Activated T-helper 2 cell treated with anti-CD3 and anti-CD28 coated beads, Interferon-gamma antibody, Interleukin-2, Interleukin-4, amounts not matched to agents 10 μg/mL and 5 μg/mL and 100 μg/mL, durations not matched to agents 14 hours and 24 hours and 36 hours (primary cell): ENCODE data around the gene SLC25A26. TPM values are rescaled to one million over a fixed set of nuclear protein-coding genes. Genes with fewer than 3 reads are reported as not detected.
A peak's percentile ranks its signal among the peaks of the same experiment; 100 is the strongest.
"Not testable (repeated sequence)": the region's sequence is repeated elsewhere in the genome, so short reads cannot be mapped to it uniquely, and the experiment has no call there.

ENCODE experiments used
- DNase-seq: peaks from one replicate; pipeline ENCODE4 v3.0.0; 2021; ENCODE audit warnings: low spot score
- H3K27ac Mint-ChIP-seq: one replicate; pipeline ENCODE4 v1.8.0; 2021; ENCODE audit warnings: mixed read lengths
- H3K27me3 Mint-ChIP-seq: one replicate; pipeline ENCODE4 v1.8.0; 2021; ENCODE audit warnings: low read depth, mixed read lengths
- H3K36me3 Mint-ChIP-seq: one replicate; pipeline ENCODE4 v1.8.0; 2021; ENCODE audit warnings: low read depth, mixed read lengths
- H3K4me1 Mint-ChIP-seq: one replicate; pipeline ENCODE4 v1.8.0; 2021; ENCODE audit warnings: low read depth, mixed read lengths
- H3K4me3 Mint-ChIP-seq: one replicate; pipeline ENCODE4 v1.8.0; 2021; ENCODE audit warnings: low read depth, mild to moderate bottlenecking, moderate library complexity, mixed read lengths
- H3K9me3 Mint-ChIP-seq: one replicate; pipeline ENCODE4 v1.8.0; 2021; ENCODE audit warnings: mixed read lengths
- intact Hi-C: fragments of 100-400 bp; cut with micrococcal nuclease; formaldehyde crosslinking; loops from one replicate; pipeline ENCODE4 v1.15.1; 2023
- total RNA-seq: library from RNA; stranded (reverse); gene quantifications from 2 replicates; pipeline ENCODE4 v1.2.3, GENCODE V29; 2022

Gene SLC25A26
- total RNA-seq, 1 donor from 2014 or later: 15.5 TPM

DNA sequence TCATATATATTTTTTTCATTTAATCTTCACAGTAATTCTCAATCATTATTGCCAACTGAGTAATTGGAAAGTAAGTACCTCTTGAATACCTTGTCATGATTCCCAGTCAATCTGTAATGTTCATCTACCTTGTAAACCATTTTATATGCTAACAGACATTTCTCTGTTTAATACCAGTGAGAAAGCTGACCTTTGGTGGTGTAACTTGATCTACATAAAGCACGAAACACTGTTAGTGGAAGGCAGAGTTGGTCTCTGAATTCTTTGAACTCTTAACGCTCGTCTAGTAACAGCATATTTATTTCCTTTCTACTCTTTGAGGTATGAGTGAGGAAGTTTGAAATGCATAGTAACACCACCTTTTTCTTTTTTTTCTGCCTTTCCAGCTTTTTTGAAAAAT, 59.5 kb downstream of the SLC25A26 start:
- H3K9me3 Mint-ChIP-seq: no peaks in the 10 kb centered on the region
- H3K4me1 Mint-ChIP-seq: peaks cover 12% of the 10 kb centered on the region
- H3K27ac Mint-ChIP-seq: no peak overlapping the region
- intact Hi-C loops: no loop called here
- no peak overlapping the region for H3K4me3 Mint-ChIP-seq
- H3K27me3 Mint-ChIP-seq: no peaks in the 10 kb centered on the region
- DNase-seq: no peak
- H3K36me3 Mint-ChIP-seq: no peaks in the 10 kb centered on the region

GRCh38 chr3:66291922-66292321, 71.1 kb downstream of the SLC25A26 start:
- H3K9me3 Mint-ChIP-seq: peaks cover 11% of the 10 kb centered on the region
- intact Hi-C loops, DNase-seq, H3K4me1 Mint-ChIP-seq, H3K27ac Mint-ChIP-seq, H3K4me3 Mint-ChIP-seq, H3K27me3 Mint-ChIP-seq, H3K36me3 Mint-ChIP-seq: not testable (repeated sequence)

GRCh38 chr3:66297260-66297873, 76.6 kb downstream of the SLC25A26 start:
- intact Hi-C loops: no loop called here
- Mint-ChIP-seq H3K4me3 (no peak overlapping the region), H3K9me3 (no peaks in the 10 kb centered on the region), H3K27me3 (no peaks in the 10 kb centered on the region), H3K27ac (no peak overlapping the region), H3K4me1 (peaks cover 29% of the 10 kb centered on the region), H3K36me3 (peaks cover 11% of the 10 kb centered on the region)
- no peak for DNase-seq

GRCh38 chr3:66297900-66298299, 77.1 kb downstream of the SLC25A26 start:
- no peak for DNase-seq
- H3K4me1 Mint-ChIP-seq: peaks cover 32% of the 10 kb centered on the region
- H3K27me3 Mint-ChIP-seq: no peaks in the 10 kb centered on the region
- H3K4me3 Mint-ChIP-seq: no peak overlapping the region
- no peak overlapping the region for H3K27ac Mint-ChIP-seq
- intact Hi-C loops: no loop called here
- no peaks in the 10 kb centered on the region for H3K9me3 Mint-ChIP-seq
- peaks cover 14% of the 10 kb centered on the region for H3K36me3 Mint-ChIP-seq

- Mint-ChIP-seq H3K4me1 (peaks cover 38% of the 10 kb centered on the region), H3K9me3 (no peaks in the 10 kb centered on the region), H3K36me3 (peaks cover 14% of the 10 kb centered on the region), H3K27me3 (no peaks in the 10 kb centered on the region), H3K27ac (no peak overlapping the region), H3K4me3 (no peak overlapping the region)
- intact Hi-C loops: no loop called here
- DNase-seq: no peak
Observed at GRCh38 chr3:66298591-66298990, 77.8 kb downstream of the SLC25A26 start.

GRCh38 chr3:66299085-66299484, 78.3 kb downstream of the SLC25A26 start:
- Mint-ChIP-seq H3K36me3 (peaks cover 14% of the 10 kb centered on the region), H3K4me1 (peaks cover 43% of the 10 kb centered on the region)
- DNase-seq, intact Hi-C loops, H3K27ac Mint-ChIP-seq, H3K4me3 Mint-ChIP-seq, H3K27me3 Mint-ChIP-seq, H3K9me3 Mint-ChIP-seq: not testable (repeated sequence)

- no peaks in the 10 kb centered on the region for H3K27me3 Mint-ChIP-seq
- H3K27ac Mint-ChIP-seq: no peak overlapping the region
- no peaks in the 10 kb centered on the region for H3K9me3 Mint-ChIP-seq
- peaks cover 16% of the 10 kb centered on the region for H3K36me3 Mint-ChIP-seq
- H3K4me3 Mint-ChIP-seq: no peak overlapping the region
- no peak for DNase-seq
- intact Hi-C loops: no loop called here
- peaks cover 49% of the 10 kb centered on the region for H3K4me1 Mint-ChIP-seq
Observed at GRCh38 chr3:66299891-66300290, 79.1 kb downstream of the SLC25A26 start.

DNA sequence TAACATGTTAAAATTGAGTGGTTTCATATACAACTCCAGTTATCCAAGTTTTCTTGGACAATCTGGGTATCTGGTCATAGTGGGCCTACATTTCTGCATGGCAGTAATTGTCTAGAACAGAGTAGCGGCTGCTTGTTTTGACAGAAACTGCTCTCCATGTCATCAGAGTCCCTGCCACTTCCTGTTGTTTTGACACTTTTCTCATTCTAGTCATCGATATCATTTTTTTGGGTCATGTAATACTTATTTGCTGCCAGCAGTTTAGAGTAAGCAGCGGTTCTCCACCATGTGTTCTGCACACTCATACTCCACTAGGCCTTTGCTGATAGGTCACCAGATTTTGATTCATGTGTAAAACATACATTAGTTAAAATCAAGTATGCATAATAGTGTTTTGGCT, 81.5 kb downstream of the SLC25A26 start:
- DNase-seq: no peak
- Mint-ChIP-seq H3K27ac (peak overlapping the region; percentile 94), H3K27me3 (no peaks in the 10 kb centered on the region), H3K4me3 (peak overlapping the region; percentile 37), H3K4me1 (peaks cover 55% of the 10 kb centered on the region), H3K9me3 (no peaks in the 10 kb centered on the region), H3K36me3 (peaks cover 22% of the 10 kb centered on the region)
- intact Hi-C loops: loop anchor here (1.0 to 2.0 kb wide), 2 partner anchors 53 to 167 kb away; no protein-coding TSS in a partner anchor

DNA sequence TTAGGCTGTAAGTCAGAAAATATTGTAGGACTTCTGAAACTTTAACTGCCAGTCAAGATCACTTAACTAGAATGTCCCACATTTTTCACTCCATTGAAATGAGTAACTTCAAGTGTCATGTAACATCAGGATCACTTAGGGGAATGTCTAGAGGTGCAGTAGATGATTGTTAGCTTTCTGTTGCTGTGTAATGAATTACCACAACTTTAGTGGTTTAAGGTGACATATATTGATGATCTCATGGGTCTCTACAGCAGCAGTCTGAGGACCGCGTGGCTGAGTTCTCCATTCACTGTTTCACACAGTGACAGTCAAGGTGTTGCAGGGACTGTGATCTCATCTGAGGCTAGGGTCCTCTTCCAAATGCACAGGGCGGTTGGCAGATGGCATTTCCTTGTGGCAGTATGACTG, 82.7 kb downstream of the SLC25A26 start:
- intact Hi-C loops: loop anchor here (2.0 kb wide), 1 partner anchor 165 kb away; no protein-coding TSS in a partner anchor

DNA sequence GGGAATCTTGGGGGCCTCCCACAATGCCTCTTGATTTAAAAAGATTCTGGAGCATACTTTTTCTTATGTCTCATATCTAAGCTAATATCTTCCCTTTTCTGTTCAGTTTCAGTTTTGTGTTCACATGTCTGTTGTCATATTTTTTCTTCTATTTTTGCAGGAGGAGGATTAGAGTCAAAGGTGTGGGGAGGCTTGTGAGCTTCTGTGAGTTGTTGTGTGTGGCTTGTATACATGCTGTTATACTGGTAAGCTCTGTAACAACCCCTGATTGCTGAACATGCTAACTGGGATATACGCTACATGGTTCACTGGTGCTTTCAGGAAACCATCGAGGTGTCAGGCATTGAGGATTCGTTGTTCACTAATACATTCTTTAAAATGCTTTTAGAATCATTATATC, 83.5 kb downstream of the SLC25A26 start:
- Mint-ChIP-seq H3K4me3 (no peak overlapping the region), H3K4me1 (peaks cover 45% of the 10 kb centered on the region), H3K9me3 (no peaks in the 10 kb centered on the region), H3K27ac (peak overlapping the region; percentile 94), H3K27me3 (no peaks in the 10 kb centered on the region), H3K36me3 (peaks cover 22% of the 10 kb centered on the region)
- DNase-seq: no peak
- intact Hi-C loops: no loop called here

More for the DNA sequence above, 82.7 kb downstream of the SLC25A26 start:
- Mint-ChIP-seq H3K36me3 (peaks cover 22% of the 10 kb centered on the region), H3K4me3 (no peak overlapping the region), H3K4me1 (peaks cover 50% of the 10 kb centered on the region), H3K9me3 (no peaks in the 10 kb centered on the region), H3K27me3 (no peaks in the 10 kb centered on the region), H3K27ac (peak overlapping the region; percentile 94)
- no peak for DNase-seq

DNA sequence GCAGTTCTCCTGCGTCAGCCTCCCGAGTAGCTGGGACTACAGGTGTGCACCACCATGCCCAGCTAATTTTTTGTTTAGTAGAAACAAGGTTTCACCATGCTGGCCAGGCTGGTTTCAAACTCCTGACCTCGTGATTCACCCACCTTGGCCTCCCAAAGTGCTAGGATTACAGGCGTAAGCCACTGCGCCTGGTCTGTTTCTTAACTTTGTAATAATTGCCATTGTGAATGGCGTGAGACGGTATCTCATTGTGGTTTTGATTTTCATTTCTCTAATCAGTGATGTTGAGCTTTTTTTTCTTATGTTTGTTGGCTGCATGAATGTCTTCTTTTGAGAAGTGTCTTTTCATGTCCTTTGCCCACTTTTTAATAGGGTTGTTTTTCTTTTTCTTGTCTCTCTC, 85.3 kb downstream of the SLC25A26 start:
- intact Hi-C loops, H3K27ac Mint-ChIP-seq, H3K9me3 Mint-ChIP-seq, H3K27me3 Mint-ChIP-seq, H3K4me3 Mint-ChIP-seq, DNase-seq: not testable (repeated sequence)
- Mint-ChIP-seq H3K4me1 (peaks cover 43% of the 10 kb centered on the region), H3K36me3 (peaks cover 22% of the 10 kb centered on the region)

DNA sequence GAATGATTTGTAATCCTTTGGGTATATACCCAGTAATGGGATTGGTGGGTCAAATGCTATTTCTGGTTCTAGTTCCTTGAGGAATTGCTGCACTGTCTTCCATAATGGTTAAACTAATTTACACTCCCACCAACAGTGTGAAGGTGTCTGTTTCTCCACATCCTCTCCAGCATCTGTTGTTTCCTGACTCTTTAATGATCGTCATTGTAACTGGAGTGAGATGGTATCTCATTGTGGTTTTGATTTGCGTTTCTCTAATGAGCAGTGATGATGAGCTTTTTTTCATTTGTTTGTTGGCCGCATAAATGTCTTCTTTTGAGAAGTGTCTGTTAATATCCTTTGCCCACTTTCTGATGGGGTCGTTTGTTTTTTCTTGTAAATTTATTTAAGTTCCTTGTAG, 86.2 kb downstream of the SLC25A26 start:
- H3K27ac Mint-ChIP-seq, H3K9me3 Mint-ChIP-seq, intact Hi-C loops, H3K4me3 Mint-ChIP-seq, DNase-seq, H3K27me3 Mint-ChIP-seq: not testable (repeated sequence)
- Mint-ChIP-seq H3K36me3 (peaks cover 15% of the 10 kb centered on the region), H3K4me1 (peaks cover 37% of the 10 kb centered on the region)

DNA sequence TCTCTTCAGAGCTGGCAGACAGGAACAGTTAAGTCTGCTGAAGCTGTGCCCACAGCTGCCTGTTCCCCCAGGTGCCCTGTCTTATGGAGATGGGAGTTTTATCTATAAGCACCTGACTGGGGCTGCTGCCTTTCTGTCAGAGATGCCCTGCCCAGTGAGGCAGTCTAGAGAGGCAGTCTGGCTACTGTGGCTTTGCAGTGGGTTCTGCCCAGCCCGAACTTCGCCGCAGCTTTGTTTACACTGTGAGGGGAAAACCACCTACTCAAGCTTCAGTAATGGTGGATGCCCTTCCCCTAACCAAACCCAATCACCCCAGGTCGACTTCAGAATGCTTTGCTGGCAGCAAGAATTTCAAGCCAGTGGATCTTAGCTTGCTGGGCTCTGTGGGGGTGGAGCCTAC, 91.2 kb downstream of the SLC25A26 start:
- Mint-ChIP-seq H3K27me3 (no peaks in the 10 kb centered on the region), H3K36me3 (no peaks in the 10 kb centered on the region), H3K27ac (no peak overlapping the region), H3K9me3 (peaks cover 4% of the 10 kb centered on the region), H3K4me1 (peaks cover 8% of the 10 kb centered on the region), H3K4me3 (no peak overlapping the region)
- intact Hi-C loops: no loop called here
- DNase-seq: no peak

DNA sequence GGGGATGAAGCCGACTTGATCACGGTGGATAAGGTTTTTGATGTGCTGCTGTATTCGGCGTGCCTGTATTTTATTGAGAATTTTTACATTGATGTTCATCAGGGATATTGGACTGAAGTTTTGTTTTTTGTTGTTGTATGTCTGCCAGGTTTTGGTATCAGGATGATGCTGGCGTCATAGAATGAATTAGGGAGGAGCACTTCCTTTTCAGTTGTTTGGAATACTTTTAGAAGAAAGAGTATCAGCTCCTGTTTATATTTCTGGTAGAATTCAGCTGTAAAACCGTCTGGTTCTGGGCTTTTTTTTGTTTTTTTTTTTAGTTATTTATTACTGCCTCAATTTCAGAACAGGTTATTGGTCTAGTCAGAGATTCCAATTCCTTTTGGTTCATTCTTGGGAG, 93.7 kb downstream of the SLC25A26 start:
- Mint-ChIP-seq H3K27me3 (no peaks in the 10 kb centered on the region), H3K9me3 (peaks cover 4% of the 10 kb centered on the region), H3K4me1 (peaks cover 2% of the 10 kb centered on the region), H3K27ac (no peak overlapping the region), H3K36me3 (no peaks in the 10 kb centered on the region), H3K4me3 (no peak overlapping the region)
- intact Hi-C loops: no loop called here
- no peak for DNase-seq
